IPS-NIHi11 (cell line): Measurements from ENCODE around the gene OMP.

Experiments
- DNase-seq: peaks from one replicate; pipeline ENCODE4 v3.0.0; 2012; ENCODE audit warnings: mixed read lengths, low spot score

OMP gene

GRCh38 chr11:77069336-77069968 is 33.2 kb upstream of the OMP start:
- no peak for DNase-seq

- no peak for DNase-seq
Measured at GRCh38 chr11:77069969-77070582, 32.6 kb upstream of the OMP start.

GRCh38 chr11:77071077-77071476 is 31.6 kb upstream of the OMP start:
- no peak for DNase-seq

GRCh38 chr11:77071671-77072605 is 30.7 kb upstream of the OMP start:
- no peak for DNase-seq

GRCh38 chr11:77072851-77073327 is 29.8 kb upstream of the OMP start:
- no peak for DNase-seq

GRCh38 chr11:77073328-77074001 is 29.2 kb upstream of the OMP start:
- DNase-seq: no peak

- peak; percentile 45 for DNase-seq
Measured at GRCh38 chr11:77074205-77074604, 28.4 kb upstream of the OMP start.

GRCh38 chr11:77074626-77075221 is 27.9 kb upstream of the OMP start:
- DNase-seq: no peak

- DNase-seq: no peak
Measured at GRCh38 chr11:77075425-77075905, 27.2 kb upstream of the OMP start.

GRCh38 chr11:77079666-77080065 is 23.0 kb upstream of the OMP start:
- no peak for DNase-seq

GRCh38 chr11:77080643-77081210 is 21.9 kb upstream of the OMP start:
- no peak for DNase-seq

- no peak for DNase-seq
Measured at GRCh38 chr11:77081381-77081851, 21.2 kb upstream of the OMP start.

GRCh38 chr11:77081976-77082836 is 20.4 kb upstream of the OMP start:
- DNase-seq: no peak

- no peak for DNase-seq
Measured at GRCh38 chr11:77082838-77083565, 19.6 kb upstream of the OMP start.

- no peak for DNase-seq
Measured at GRCh38 chr11:77083566-77084245, 18.9 kb upstream of the OMP start.

GRCh38 chr11:77084581-77085191 is 18.0 kb upstream of the OMP start:
- no peak for DNase-seq

GRCh38 chr11:77085652-77086051 is 17.0 kb upstream of the OMP start:
- no peak for DNase-seq
